GM19463 (cell line): Measurements from ENCODE around the gene CBX2.
"Not testable (repeated sequence)": the region's sequence is repeated elsewhere in the genome, so short reads cannot be mapped to it uniquely, and the experiment has no call there.

ENCODE experiments used
- ATAC-seq: cut with Tn5 transposase; IDR thresholded peaks from one replicate; pipeline ENCODE4 v1.9.1; 2021; ENCODE audit warnings: mild to moderate bottlenecking, moderate library complexity; ENCODE audit not compliant: unreplicated experiment

CBX2 gene

GRCh38 chr17:79769570-79770506 is 8.1 kb upstream of the CBX2 start:
- ATAC-seq = no peak

- no peak for ATAC-seq
Measured at GRCh38 chr17:79771276-79771675, 6.7 kb upstream of the CBX2 start.

DNA sequence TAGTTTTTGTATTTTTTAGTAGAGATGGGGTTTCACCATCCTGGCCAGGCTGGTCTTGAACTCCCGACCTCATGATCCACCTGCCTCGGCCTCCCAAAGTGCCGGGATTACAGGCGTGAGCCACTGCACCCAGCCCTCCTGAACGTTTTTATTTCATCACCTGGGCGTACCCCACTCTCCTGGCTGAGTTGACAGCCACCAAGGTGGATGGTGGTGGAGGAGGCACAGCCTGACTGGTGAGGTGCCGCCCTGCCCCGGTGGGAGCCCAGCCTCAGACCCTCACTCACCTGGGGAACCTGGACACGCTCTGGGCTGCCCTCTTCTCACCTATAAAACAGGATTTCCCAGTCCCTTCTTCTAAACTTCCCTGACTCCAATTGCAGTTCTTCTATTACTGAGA is 5.2 kb upstream of the CBX2 start:
- not testable (repeated sequence) for ATAC-seq

GRCh38 chr17:79774561-79774975 is 3.4 kb upstream of the CBX2 start:
- no peak for ATAC-seq

GRCh38 chr17:79775632-79776031 is 2.3 kb upstream of the CBX2 start:
- no peak for ATAC-seq

GRCh38 chr17:79776376-79777119 is 1.4 kb upstream of the CBX2 start:
- ATAC-seq = no peak

GRCh38 chr17:79777120-79777893 is 641 bp upstream of the CBX2 start:
- ATAC-seq = no peak

GRCh38 chr17:79778504-79779083 is 646 bp downstream of the CBX2 start:
- no peak for ATAC-seq

DNA sequence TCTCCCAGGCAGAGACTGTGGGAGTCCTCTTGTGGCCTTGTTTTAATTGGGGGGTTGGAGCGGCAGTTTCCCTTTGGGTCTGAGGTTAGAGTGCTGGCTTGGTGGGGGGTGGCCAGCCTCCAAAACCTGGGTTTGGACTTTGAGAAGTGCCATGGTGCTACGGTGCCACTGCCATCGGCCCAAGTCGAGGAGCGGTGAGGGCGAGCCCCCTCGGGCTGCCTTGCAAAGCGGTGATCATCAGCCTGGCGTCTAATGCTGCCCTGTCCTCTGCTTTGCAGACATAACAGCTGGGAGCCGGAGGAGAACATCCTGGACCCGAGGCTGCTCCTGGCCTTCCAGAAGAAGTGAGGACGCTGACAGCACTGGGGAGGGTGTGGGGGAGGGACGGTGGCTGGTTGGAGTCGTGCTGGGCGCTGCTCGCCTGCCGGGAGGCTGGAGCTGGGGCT is 1.2 kb downstream of the CBX2 start:
- ATAC-seq = no peak

GRCh38 chr17:79779661-79780365 is 1.9 kb downstream of the CBX2 start:
- no peak for ATAC-seq

- ATAC-seq = no peak
Measured at GRCh38 chr17:79781012-79781650, 3.2 kb downstream of the CBX2 start.

DNA sequence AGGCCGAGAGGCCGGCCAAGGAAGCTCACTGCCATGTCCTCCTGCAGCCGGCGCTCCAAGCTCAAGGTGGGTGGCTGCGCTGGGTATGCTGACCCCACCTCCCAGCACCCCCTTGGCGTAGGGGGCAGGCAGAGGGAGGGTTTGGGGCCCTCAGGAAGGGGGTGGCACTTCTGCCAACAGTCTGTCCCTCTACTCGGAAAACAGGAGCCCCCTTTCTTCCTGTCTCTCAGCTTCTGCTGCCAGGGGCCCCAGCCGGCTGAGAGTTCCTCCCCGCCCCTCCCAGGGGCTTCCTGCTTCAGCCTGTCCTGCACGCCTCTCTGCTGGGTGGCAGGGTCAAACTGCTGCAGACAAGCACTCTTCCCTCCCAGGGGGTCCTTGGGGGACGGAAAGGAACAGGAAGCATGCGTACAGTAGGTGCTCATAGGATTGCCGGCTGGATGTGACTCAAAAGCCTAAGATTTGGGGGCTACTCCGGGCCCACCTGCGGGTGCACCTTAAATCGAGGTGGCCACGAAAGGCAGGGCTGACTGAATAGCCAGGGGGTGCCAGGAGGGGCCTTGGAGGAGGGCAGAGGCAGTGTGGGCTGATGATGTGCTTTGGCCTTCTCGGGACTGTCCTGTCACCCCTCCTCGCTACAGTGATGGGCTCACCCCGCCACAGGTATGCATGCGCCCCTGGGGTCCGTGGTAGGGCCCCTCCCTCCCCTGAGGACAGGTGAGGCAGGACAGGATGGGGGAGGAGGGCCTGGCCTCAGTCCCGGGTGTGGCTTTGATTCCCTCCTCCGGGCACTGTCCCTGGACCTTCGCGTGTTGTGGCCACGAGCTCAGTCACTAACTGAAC is 4.0 kb downstream of the CBX2 start:
- no peak for ATAC-seq

- no peak for ATAC-seq
Measured at GRCh38 chr17:79783891-79784290, 5.9 kb downstream of the CBX2 start.

DNA sequence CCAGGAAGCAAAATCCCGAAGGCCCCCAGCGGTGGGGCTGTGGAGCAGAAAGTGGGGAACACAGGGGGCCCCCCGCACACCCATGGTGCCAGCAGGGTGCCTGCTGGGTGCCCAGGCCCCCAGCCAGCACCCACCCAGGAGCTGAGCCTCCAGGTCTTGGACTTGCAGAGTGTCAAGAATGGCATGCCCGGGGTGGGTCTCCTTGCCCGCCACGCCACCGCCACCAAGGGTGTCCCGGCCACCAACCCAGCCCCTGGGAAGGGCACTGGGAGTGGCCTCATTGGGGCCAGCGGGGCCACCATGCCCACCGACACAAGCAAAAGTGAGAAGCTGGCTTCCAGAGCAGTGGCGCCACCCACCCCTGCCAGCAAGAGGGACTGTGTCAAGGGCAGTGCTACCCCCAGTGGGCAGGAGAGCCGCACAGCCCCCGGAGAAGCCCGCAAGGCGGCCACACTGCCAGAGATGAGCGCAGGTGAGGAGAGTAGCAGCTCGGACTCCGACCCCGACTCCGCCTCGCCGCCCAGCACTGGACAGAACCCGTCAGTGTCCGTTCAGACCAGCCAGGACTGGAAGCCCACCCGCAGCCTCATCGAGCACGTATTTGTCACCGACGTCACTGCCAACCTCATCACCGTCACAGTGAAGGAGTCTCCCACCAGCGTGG is 6.5 kb downstream of the CBX2 start:
- ATAC-seq = no peak

DNA sequence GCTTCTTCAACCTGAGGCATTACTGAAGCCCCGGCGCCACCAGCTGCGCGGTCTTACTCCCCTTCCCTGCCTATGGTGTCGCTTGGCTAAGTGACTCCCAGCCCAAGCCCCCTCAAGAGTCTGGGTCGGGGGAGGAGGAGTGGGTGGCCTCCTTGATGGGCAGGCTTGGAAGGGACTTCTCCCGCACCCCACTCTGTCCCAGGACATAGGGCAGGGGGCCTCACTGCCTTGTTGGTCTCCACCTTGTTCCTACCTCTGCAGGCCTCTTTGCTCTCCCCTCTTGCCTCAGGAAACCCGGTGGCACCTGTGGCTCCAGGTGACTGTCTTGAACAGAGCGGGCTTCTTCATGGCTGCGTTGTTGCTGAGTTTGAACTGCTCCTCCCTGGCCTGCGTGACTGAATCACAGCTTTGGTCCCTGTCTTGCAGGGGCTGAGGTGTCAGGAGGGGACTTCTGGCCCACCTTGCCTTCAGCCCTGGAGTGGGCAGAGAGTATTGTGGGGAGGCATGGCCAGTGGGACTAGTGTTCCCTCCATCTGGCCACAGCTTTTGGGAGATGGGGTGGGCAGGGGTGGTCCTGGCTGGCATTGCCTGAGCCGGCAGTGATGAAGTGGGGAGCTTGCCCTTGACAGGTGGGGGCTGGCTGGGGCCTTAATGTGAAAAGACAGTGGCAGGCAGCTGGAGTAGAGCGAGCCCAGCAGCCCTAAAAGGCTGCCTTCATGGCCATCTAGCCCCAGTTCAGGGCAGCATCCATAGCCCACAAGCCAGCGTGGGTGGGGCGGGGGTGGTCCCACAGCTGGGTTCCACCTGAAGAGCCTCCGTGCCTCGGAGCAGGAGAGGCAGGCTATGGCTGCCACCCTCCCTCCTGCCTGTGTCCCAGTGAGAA is 7.3 kb downstream of the CBX2 start:
- ATAC-seq = no peak

DNA sequence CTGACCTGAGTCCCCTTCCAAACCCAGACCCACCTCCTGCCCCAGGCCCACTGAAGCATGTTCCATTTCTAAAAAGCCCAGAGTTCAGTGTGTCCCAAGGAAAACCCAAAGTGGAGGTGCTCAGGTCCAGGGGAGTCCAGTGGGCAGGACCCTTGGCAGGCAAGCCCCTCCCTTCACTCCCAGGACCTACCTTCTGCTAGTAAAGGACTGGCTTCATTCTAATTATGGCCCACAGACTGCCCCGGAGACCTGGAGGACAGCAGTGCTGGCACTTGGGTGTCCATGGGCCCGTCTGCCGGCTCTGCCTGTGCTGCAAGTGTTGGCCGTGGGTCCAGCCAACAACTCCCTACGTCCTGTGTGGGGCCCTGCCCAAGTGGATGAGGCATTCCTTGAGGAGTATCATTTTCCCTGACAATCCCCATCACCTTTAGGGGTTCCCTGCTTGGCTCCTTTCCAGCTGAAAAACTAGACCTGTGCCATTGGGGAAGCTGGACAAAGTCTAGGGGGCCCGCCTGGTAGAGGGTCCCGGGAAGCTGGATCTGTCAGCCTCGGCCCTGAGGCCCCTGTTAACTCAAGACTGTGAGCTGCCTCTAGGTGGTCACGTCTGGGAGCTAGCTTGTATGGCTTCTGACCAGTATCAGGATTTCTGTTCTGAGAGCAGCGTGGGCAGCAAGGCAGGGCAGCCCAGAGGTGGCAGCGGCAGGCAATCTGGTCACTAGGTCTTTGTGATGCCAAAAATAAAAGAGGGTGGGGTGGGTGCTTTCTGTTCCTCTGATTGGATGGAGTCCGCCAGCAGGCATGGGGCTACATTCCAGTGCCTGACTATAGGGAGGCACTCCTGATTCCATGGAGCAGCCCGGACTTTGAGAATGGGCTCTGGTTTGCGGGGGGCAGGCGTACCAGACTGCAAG is 8.2 kb downstream of the CBX2 start:
- no peak for ATAC-seq
